ENCODE results near the gene HAAO. TPM values are rescaled to one million over a fixed set of nuclear protein-coding genes. Genes with fewer than 3 reads are reported as not detected.

Gene HAAO
- total and polyA plus RNA-seq, 2 donors (not counting 3 experiments of a cell fraction or from before 2014, with no cell fraction given), result 0.82 to 1.1 TPM

GRCh38 chr2:42775186-42775585 is 17.2 kb downstream of the HAAO start:
- H3K4me1 ChIP-seq (ENCODE audit: control insufficient read depth, extremely low read depth, insufficient read depth, low read length), result no peaks in the 10 kb centered on the region
- H3K27ac ChIP-seq (ENCODE audit: insufficient read depth, low read depth, low read length), result no peak overlapping the region
- BruUV-seq (replicated peaks), result no TSS peak
- no peaks in the 10 kb centered on the region for H4K20me1 ChIP-seq (replicated peaks; ENCODE audit: control insufficient read depth, extremely low read depth, insufficient read depth, low read length)
- H2AFZ ChIP-seq (ENCODE audit: low read depth, low read length), result no peak overlapping the region
- H3K36me3 ChIP-seq (ENCODE audit: control insufficient read depth in 2 of 2, extremely low read depth in 1 of 2, insufficient read depth in 2 of 2, low read length in 2 of 2), result no peaks in the 10 kb centered on the region
- DNase-seq (ENCODE audit: low read depth, low spot score), result no peak
- TF ChIP-seq EZH2 (IDR thresholded peaks at IDR 0.05; ENCODE audit: borderline replicate concordance, low read depth, low read length, severe bottlenecking) (no peak), MYC (IDR thresholded peaks at IDR 0.05; ENCODE audit: low read depth, low read length) (no peak), GATA2 (IDR thresholded peaks at IDR 0.05; ENCODE audit: insufficient read depth, insufficient read length, low read depth, low read length) (no peak)
- H3K4me3 ChIP-seq (replicated peaks in 1 of 3; ENCODE audit: insufficient read depth in 1 of 3, low read depth in 1 of 3, low read length in 3 of 3), result no peak overlapping the region
- intact Hi-C loops (cut with micrococcal nuclease), result no loop called here
- H3K4me2 ChIP-seq (ENCODE audit: insufficient read depth, low read length), result no peak overlapping the region
- H3K9me1 ChIP-seq (replicated peaks; ENCODE audit: control insufficient read depth, extremely low read depth, insufficient read depth, low read length), result no peaks in the 10 kb centered on the region
- H3K27me3 ChIP-seq (ENCODE audit: control insufficient read depth in 2 of 2, insufficient read depth in 2 of 2, low read length in 2 of 2), result no peaks in the 10 kb centered on the region
- ChIA-PET CTCF (no interaction called here), POLR2A (no interaction called here)
- no peak overlapping the region for H3K9ac ChIP-seq (replicated peaks; ENCODE audit: extremely low read depth, insufficient read depth, low read length)
- no peaks in the 10 kb centered on the region for H3K9me3 ChIP-seq (replicated peaks; ENCODE audit: control insufficient read depth, insufficient read depth, low read length)
- H3K79me2 ChIP-seq (ENCODE audit: control insufficient read depth, insufficient read depth, low read length), result no peaks in the 10 kb centered on the region
- dilution Hi-C loops (cut with MboI; ENCODE audit: extremely low pct_ligation_motif_present, low sequenced_read_pairs), result no loop called here
- no peak for FAIRE-seq

GRCh38 chr2:42771546-42772153 is 20.7 kb downstream of the HAAO start:
- H3K27ac ChIP-seq (ENCODE audit: insufficient read depth, low read depth, low read length), result no peak overlapping the region
- CTCF ChIA-PET, result interaction anchor here (1.0 kb wide), 2 partner anchors 14 to 43 kb away, joined by 3 read pairs; no protein-coding TSS in a partner anchor

More at GRCh38 chr2:42771546-42772153, 20.7 kb downstream of the HAAO start:
- Histone ChIP-seq H3K9me3 (replicated peaks; ENCODE audit: control insufficient read depth, insufficient read depth, low read length) (no peaks in the 10 kb centered on the region), H3K27me3 (ENCODE audit: control insufficient read depth in 2 of 2, insufficient read depth in 2 of 2, low read length in 2 of 2) (no peaks in the 10 kb centered on the region), H4K20me1 (replicated peaks; ENCODE audit: control insufficient read depth, extremely low read depth, insufficient read depth, low read length) (no peaks in the 10 kb centered on the region), H3K4me2 (ENCODE audit: insufficient read depth, low read length) (no peak overlapping the region), H3K79me2 (ENCODE audit: control insufficient read depth, insufficient read depth, low read length) (no peaks in the 10 kb centered on the region), H3K9ac (replicated peaks; ENCODE audit: extremely low read depth, insufficient read depth, low read length) (no peak overlapping the region), H3K4me1 (ENCODE audit: control insufficient read depth, extremely low read depth, insufficient read depth, low read length) (no peaks in the 10 kb centered on the region), H3K4me3 (replicated peaks in 1 of 3; ENCODE audit: insufficient read depth in 1 of 3, low read depth in 1 of 3, low read length in 3 of 3) (no peak overlapping the region), H3K9me1 (replicated peaks; ENCODE audit: control insufficient read depth, extremely low read depth, insufficient read depth, low read length) (no peaks in the 10 kb centered on the region), H3K36me3 (ENCODE audit: control insufficient read depth in 2 of 2, extremely low read depth in 1 of 2, insufficient read depth in 2 of 2, low read length in 2 of 2) (no peaks in the 10 kb centered on the region), H2AFZ (ENCODE audit: low read depth, low read length) (no peak overlapping the region)
- TF ChIP-seq, protein P1, sequence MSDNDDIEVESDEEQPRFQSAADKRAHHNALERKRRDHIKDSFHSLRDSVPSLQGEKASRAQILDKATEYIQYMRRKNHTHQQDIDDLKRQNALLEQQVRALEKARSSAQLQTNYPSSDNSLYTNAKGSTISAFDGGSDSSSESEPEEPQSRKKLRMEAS (IDR thresholded peaks at IDR 0.05; ENCODE audit: insufficient read depth, insufficient read length), result no peak
- no peak for TF ChIP-seq MYC (IDR thresholded peaks at IDR 0.05; ENCODE audit: low read depth, low read length)
- no peak for TF ChIP-seq POLR2A (IDR thresholded peaks at IDR 0.05; ENCODE audit: low read depth, low read length)
- no peak for TF ChIP-seq FOS (IDR thresholded peaks at IDR 0.05; ENCODE audit: borderline replicate concordance, insufficient read depth, low read length)
- no peak for TF ChIP-seq POLR2AphosphoS5 (IDR thresholded peaks at IDR 0.05; ENCODE audit: insufficient read depth, low read depth, low read length)
- TF ChIP-seq GATA2 (IDR thresholded peaks at IDR 0.05; ENCODE audit: insufficient read depth, insufficient read length, low read depth, low read length), result no peak
- no peak for TF ChIP-seq JUN (IDR thresholded peaks at IDR 0.05; ENCODE audit: borderline replicate concordance, insufficient read depth, insufficient read length, low read depth)
- TF ChIP-seq, protein P2, sequence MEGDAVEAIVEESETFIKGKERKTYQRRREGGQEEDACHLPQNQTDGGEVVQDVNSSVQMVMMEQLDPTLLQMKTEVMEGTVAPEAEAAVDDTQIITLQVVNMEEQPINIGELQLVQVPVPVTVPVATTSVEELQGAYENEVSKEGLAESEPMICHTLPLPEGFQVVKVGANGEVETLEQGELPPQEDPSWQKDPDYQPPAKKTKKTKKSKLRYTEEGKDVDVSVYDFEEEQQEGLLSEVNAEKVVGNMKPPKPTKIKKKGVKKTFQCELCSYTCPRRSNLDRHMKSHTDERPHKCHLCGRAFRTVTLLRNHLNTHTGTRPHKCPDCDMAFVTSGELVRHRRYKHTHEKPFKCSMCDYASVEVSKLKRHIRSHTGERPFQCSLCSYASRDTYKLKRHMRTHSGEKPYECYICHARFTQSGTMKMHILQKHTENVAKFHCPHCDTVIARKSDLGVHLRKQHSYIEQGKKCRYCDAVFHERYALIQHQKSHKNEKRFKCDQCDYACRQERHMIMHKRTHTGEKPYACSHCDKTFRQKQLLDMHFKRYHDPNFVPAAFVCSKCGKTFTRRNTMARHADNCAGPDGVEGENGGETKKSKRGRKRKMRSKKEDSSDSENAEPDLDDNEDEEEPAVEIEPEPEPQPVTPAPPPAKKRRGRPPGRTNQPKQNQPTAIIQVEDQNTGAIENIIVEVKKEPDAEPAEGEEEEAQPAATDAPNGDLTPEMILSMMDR (IDR thresholded peaks at IDR 0.05; ENCODE audit: extremely low read depth in 1 of 2, insufficient read depth in 1 of 2, low read depth in 1 of 2, low read length in 2 of 2), result no peak
- no peak for TF ChIP-seq EZH2 (IDR thresholded peaks at IDR 0.05; ENCODE audit: borderline replicate concordance, low read depth, low read length, severe bottlenecking)
- dilution Hi-C loops (cut with MboI; ENCODE audit: extremely low pct_ligation_motif_present, low sequenced_read_pairs) (no loop called here), intact Hi-C loops (cut with micrococcal nuclease) (no loop called here)
- POLR2A ChIA-PET, result no interaction called here
- FAIRE-seq, result no peak
- BruUV-seq (replicated peaks), result no TSS peak
- no peak for DNase-seq (ENCODE audit: low read depth, low spot score)
